ENCODE measurements around the gene DDX10.
A peak's percentile ranks its signal among the peaks of the same experiment; 100 is the strongest.
"Not testable (repeated sequence)": the region's sequence is repeated elsewhere in the genome, so short reads cannot be mapped to it uniquely, and the experiment has no call there.

DDX10 gene

DNA sequence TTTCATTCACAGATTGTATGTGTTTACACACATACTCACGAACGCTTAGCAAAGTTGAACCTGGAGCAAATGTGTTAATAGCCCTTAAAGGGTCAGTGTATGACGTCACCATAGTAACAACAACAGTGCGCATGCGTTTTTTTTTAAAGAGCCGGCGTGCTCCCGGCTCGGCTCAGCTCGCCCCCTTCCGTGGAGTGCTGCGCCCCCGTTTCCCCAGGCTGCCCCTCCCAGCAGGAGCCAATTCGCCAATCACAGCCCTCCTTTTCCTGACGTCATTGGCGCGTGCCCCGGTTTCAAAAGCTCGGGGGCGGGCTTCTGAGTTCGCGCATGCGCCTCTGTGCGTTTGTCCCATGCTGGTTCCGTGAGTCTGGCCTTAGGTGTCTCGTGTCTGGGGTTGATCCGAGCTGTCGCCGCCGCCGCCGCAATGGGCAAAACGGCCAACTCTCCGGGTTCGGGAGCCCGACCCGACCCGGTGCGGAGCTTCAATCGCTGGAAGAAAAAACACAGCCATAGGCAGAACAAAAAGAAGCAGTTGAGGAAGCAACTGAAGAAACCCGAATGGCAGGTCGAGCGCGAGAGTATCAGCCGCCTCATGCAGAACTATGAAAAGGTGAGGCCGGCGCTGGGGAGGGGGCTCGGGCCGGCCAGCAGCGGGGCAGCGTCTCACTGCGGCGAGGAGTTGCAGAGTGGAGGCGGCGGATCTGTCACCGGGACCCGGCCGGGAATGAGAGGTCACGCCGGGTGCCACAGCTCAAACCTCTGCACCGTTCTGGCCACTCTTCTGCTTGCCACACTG lies at the start of gene DDX10:
DDX10 (plus strand) TSS at position 340 of the 796 bp plus-strand sequence; CDS start at position 425, 85 bp downstream.
- peak; percentile 98 for DNase-seq (ENCODE audit: low spot score)

DNA sequence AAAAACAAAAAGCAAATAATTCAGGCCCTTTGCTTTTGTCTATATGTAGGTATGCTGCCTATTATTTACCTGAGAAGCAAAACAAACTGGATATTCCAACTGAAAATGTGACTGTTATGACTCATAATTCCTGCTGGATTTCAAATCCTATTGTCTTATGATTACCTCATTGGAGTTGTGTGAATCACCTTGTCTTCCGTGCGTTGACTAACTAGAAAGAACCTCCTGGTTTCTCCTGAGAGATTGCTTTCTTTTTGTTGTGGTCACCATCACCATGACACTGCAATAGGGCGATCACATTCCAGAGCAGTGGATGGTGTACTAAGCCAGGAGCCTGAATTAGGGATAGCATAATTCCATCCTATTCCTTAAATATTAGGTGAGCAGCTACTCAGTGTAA lies 48.3 kb upstream of the DDX10 start:
- no peak for DNase-seq (ENCODE audit: low spot score)

DNA sequence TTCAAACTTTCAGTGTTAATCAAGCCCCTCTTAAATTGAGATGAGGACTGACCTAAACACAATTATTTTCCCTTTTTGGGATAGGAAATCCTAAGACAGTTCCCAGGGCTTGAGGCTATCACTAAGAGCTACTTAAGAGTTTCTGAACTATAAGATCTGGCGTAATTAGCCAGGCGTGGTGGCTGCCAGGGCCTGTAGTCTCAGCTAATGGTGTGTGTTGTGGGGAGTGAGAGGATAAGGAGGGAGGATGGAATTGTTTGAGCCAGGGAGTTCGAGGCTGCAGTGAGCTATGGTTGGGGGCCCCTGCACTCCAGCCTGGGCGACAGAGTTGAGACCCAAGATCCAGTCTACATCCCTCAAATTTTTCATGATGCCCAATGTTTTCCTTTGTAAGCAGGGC lies 47.8 kb upstream of the DDX10 start:
- DNase-seq (ENCODE audit: low spot score), result no peak

DNA sequence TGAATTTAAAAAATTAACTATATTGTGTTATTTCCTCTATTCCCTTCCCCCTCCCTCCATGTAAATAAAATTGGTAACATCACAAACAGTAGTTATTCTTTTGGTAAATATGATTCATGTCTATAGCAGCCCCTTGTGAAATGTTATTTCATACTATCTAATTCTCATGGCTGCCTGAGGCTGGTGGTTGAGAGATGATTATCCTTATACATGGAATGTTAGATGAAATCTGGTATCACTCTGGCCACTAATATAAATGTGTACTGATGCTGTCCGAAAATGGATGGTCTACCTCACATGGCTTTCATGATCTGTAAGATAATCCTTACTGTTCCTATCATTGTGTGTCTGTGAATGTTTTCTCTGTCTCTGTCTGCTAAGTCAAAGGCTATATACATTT lies 46.3 kb upstream of the DDX10 start:
- no peak for DNase-seq (ENCODE audit: low spot score)

DNA sequence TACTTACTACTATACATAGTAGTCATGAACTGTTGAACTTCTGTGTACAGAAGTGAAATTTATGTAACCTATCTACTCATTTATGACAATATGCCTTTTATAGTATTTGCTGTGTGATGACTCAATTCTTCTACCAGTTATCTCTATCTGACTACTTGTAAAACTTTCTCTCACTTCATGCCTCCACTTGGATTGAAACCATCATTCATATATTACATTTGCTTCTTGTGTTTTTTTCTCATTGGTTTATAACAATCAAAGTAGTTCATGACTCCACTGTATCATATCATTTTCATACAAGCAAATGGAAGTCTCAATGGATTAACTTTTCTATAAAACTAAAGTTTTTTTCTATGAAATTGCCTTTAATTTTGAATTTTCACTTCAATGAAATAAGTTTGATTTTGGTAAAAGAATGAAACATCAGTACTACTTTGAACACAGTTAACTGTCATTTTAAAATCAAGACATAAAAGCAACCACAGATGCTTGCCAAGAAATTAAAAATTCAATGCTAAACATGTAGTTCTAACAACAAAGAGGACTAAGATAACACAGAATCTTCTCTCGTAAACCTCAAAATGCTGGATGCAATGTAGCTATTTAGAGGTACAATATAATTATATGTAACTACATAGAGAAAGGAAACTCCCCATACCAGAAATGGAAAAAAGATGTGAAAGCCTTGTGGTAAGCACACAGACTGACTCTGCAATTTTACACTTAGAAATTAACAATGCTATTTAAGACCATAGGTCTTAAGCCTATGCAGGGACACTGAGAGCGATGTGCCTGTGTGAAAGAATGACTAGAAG lies 43.7 kb upstream of the DDX10 start:
- DNase-seq (ENCODE audit: low spot score), result no peak

DNA sequence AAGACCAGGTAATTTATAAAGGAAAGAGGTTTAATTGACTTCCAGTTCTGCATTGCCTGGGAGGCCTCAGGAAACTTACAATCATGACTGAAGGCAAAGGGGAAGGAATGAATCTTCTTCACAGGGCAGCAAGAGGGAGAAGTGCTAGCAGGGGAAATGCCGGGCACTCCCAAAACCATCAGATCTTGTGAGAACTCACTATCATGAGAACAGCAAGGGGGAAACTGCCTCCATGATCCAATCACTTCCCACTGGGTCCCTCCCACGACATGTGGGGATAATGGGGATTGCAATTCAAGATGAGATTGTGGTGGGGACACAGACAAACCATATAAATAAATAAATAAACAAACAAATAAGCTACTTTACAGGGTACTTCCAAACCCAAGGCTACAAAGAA lies 42.5 kb upstream of the DDX10 start:
- DNase-seq (ENCODE audit: low spot score), result no peak

DNA sequence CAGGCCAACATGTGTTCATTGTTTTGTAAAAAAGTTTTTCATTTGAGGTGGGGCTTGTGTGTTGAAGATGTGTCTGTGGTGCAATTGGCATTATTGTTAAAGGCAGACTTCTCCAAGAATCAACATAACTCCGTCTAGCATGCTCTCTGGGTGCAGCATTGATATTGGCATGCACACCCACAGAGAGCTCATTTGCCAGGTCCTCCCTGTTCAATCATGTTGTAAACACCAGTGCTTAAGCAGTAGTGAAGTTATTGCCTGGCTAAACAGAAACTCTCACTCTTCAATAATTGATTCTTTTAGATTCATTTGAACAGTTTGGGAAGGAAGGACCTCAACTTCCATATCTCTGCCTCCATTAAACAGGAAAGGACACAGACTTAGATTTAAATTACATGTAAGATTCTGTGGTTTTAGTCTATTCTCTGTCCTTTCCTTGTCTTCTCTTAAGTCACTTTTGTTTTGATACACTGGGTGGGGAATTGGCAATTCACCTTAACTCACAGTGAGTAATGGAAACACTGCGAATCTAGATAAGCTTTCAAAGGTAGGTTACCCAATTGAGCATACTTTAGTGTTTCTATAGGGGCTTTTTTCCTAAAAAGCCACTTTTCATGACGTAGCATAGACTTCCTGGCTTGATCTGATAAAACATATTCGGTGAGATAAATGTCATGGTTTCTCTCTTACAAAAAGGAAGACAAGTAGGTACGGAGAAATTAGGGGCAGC lies 40.5 kb upstream of the DDX10 start:
- no peak for DNase-seq (ENCODE audit: low spot score)

DNA sequence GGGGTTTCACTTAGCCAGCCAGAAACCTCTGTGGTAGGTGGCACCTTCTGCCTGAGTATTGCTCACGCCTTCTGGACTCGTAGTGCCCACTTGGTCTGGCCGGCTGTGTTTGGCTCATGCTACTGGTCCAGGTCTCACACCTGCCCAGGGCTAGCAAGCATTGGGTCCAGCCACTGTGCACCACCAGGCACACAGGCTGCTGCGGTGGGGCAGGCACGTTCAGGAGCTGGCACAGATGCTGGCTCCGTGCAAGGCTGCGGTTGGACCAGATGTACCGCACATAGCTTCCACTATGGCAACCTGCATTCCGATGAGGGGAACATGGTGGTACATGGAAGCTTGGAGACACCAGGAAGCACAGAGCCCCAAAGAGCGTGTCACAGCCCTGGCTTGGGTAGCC lies 36.5 kb upstream of the DDX10 start:
- no peak for DNase-seq (ENCODE audit: low spot score)

DNA sequence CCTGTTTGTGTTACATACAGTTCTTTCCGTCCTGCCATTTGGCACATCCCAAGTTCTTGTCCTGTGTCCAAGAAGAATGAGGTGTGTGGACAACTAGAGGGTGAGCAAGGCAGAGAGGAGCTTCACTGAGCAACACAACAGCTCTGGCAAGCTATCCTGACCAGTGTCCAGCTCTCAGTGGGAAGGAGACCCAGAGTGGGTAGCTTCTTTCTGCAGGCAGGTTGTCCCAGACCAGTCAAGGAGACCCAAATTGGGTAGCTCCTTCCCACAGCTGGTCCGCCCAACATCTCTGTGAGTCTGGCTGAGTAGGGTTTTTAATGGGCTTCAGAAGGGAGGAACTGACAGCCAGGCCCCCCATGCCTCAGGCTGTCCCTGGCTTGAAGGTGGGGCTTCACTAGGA lies 36.1 kb upstream of the DDX10 start:
- DNase-seq (ENCODE audit: low spot score), result no peak

DNA sequence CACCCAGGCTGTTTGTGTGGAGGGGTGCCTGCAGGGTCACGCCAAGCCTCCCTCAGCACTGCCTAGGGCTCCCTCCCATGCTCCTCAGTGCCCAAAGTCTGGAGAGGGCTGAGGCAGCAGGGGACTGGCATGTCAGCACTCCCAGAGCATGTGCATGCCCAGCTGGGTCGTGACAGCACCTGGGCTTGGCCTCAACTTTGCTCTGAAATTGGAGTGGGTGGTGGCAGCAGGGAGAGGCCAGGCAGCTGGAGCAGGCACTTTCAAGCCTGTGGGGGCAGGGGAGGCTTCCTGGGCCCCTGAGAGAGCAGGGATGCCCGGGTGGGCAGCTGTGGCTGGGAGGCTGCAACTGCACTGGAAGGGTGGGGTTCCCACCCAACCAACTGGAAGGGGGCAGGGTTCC lies 35.6 kb upstream of the DDX10 start:
- no peak for DNase-seq (ENCODE audit: low spot score)

DNA sequence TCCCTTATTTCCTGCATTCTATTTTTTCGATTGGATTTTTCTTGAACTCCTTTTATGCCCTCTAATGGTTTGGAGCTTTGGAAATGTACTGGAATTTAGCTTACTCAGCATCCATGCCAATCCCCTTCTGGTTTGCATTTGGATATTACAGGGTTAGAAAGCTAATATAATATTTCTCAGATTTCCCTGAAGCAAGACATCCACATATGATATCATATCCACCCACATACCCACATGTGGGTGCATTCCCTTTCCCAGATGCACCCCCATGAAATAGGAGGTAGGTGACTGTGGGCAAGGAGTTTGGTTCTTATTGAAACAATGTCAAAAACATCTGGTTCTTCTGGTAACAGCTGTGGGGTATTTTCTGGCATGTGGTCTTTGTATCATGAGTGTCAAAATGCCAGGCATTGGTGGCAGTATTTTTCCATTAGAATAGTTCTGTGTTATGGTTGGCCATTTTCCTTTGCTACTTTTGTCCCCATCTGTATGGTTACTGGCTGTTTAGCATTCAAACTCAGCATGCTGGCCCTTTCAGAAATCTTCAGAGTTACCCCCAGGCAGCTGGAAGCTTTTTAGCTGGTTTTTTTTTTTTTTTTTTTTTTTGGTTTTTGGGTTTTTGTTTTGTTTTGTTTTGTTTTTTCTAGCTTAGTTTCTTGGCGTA lies 32.7 kb upstream of the DDX10 start:
- DNase-seq (ENCODE audit: low spot score), result no peak

DNA sequence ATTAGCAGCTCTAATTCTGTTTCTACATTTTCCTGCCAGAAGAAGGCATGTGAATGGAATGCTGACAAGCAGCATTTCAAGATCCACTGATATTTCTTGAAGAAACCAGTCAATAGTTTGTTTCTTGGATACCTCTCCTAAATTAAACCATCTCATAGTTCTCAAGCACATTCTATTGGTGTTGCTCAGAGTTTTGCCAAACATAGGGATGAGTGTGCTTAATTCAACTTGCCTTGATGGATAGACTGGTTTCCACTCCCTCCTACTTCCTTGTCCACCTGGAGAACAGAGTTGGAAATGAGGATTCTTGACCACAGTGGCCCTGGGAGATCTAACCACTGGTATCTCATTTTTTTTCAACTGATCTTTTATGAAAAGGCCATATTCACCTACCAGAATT lies 29.8 kb upstream of the DDX10 start:
- no peak for DNase-seq (ENCODE audit: low spot score)

DNA sequence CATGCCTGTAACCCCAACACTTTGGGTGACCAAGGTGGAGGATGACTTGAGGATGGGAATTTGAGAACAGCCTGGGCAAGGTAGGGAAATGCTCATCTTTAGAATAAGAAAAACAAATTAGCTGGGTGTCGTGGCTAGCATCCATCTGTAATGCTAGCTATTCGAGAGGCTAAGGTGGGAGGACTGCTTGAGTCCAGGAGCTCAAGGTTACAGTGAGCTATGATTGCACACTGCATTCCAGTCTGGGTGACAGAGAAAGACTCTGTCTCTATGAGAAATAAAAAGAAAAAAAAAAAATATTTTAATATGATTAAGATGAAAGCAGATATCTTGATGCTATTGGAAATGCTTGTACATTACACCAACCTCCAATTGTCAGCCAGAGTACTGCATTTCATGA lies 28.6 kb upstream of the DDX10 start:
- DNase-seq (ENCODE audit: low spot score), result no peak

DNA sequence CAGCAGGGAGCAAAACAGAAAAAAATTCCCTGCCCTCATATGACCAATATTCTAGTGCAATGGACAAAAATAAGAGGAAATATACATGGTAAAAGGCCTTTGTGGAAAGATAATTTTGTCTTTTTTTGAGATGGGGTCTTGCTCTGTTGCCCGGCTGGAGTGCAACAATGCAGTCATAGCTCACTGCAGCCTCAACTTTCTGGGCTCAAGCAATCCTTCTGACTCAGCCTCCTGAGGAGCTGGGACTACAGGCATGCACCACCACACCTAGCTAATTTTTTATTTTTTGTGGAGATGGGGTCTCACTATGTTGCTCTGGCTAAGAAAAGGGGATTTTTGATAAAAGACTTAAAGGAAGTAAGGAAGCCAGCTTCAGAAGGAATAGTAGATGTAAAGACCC lies 25.7 kb upstream of the DDX10 start:
- no peak for DNase-seq (ENCODE audit: low spot score)

DNA sequence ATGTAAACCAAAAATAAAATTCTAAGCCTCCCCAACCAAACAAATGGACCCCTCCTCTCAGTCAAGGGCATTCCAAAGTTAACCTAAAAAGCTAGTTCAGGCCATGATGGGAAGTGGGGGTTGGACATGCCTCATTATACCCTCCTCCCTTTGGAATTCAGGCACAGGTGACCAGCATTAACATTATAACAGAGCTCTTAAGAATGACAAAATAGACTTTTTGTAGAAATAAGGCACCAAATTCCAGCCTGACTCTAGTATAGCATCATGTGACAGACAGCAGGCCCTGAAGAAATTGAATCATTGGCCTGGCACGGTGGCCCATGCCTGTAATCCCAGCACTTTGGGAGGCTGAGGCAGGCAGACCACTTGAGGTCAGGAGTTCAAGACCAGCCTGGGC lies 23.1 kb upstream of the DDX10 start:
- DNase-seq (ENCODE audit: low spot score), result not testable (repeated sequence)

DNA sequence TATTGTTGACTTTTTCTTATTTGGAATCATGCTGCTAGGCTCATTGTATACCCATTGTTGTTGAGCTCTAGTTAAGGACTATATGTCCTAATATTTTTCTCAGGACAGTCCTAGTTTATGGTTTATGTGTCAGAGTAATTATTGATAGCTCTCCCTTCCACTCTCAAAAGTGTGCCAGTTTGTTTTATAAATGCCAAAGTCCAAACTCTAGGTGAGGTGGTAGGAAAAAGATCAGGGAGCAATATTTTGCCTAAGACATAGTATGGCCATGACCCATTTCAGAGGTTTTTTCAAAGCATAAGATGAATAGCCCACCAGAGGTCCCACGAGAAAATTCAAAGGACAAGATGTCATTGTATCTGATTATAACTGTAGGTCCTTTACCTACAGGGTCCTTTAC lies 20.9 kb upstream of the DDX10 start:
- no peak for DNase-seq (ENCODE audit: low spot score)

DNA sequence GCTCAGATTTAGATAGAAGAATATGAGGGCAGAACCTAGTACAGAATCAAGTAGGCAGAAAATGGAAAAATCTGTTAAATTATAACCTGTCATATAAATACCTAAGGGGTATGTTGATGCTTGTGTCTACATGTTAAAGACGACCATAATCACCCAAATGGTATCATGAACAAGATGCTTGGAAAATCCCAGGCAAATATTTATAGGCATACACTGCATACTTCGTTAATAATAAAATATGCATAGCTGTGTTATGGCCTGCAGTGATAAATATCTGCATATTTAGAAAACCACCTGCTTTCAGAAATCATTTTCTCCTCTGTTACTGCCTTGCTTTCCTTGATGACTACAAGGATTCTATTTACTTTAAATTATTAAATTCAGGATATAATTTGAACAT lies 18.9 kb upstream of the DDX10 start:
- DNase-seq (ENCODE audit: low spot score), result no peak

DNA sequence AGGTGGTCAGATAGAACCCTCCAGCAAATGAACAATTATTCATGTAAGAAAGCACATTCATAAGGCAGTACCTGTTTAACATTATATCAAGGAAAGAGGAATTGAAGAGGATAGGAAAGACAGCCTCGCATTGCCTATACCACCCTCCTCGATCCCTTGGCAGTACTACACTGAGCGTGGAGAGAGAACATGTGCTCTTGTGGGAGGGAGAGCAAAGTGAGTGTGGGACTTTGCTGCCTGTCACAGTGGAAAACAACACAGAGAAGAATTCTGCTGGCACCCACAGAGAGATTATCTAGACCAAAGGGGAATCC lies 17.5 kb upstream of the DDX10 start:
- DNase-seq (ENCODE audit: low spot score), result no peak

DNA sequence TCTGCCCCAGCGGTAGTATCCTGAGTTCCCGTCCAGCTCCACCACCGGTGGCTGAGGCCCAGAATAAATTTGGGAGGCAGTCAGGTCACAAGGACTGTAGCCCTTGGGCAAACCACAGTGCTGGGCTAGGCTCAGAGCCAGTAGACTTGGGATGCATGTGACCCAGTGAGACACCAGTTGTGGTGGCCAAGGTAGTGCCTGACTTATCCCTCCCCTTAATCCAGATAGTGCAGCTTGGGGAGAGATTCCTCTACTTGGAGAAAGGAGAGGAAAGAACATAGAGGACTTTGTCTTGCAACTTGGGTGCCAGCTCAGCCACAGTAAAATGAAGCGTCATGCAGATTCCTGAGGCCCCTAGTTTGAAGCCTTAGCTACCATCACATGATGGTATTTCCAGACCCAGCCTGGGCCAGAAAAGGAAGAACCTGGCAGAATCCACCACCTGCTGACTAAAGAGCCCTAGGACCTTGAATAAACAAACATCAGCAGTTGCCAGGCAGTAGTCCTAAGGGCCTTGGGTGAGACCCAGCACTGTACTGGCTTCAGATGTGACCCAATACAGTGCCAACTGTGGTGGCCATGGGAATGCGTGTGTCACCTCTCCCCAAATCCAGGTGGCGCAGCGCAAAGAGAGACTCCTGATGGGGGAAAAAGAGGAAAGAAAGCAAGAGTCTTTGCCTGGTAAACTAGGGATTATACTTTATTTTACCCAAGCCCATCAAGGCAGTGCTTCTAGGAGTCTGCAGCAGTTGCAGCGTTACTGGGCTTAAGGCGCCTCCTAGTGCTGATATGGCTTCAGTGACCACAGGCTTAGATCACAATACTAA lies 17.0 kb upstream of the DDX10 start:
- peak; percentile 16 for DNase-seq (ENCODE audit: low spot score)

DNA sequence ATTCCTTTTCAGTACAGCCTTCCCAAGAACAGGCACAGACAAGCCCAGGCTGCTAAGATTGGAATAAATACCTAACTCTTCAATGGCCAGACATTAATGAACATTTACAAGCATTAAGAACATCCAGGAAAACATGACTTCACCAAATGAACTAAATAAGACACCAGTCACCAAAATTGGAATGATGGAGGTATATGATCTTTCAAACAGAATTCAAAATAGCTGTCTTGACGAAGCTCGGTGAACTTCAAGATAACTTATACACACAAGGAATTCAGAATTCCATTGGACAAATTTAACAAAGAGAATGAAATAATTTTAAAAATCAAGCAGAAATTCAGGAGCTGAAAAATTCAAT lies 16.4 kb upstream of the DDX10 start:
- DNase-seq (ENCODE audit: low spot score), result no peak

DNA sequence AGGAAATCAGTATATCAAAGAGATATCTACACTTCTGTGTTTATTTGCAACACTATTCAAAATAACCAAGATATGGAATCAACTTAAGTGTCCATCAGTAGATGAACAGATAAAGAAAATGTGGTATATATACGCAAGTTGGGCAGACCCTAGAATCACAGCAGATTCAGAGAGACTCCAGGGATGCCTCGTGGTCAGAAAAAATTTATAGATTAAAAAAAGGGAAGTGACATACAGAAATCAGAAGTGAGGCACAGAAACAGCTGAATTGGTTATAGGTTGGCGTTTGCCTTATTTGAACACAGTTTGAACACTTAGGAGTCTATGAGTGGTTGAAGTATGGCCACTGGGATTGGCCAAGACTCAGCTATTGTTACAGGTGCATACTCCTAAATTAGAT lies 10.8 kb upstream of the DDX10 start:
- not testable (repeated sequence) for DNase-seq (ENCODE audit: low spot score)

Data from germinal center (tissue), 1 donor.